ENCODE results near the gene ZMYND11. TPM values are rescaled to one million over a fixed set of nuclear protein-coding genes. Genes with fewer than 3 reads are reported as not detected.

ZMYND11 gene
- total RNA-seq, 1 experiment from 2014 or later, result 101 TPM

- ChIA-PET POLR2A (no interaction called here), CTCF (no interaction called here)
- Histone ChIP-seq H3K27me3 (replicated peaks; ENCODE audit: control insufficient read depth, insufficient read depth, low read length) (no peaks in the 10 kb centered on the region), H3K4me3 (ENCODE audit: low read depth, low read length) (no peak overlapping the region), H3K36me3 (ENCODE audit: control insufficient read depth, insufficient read depth, low read length) (no peaks in the 10 kb centered on the region), H3K4me1 (peaks cover 10% of the 10 kb centered on the region), H3K9me3 (0 out of 2 replicates have a peak, but pooled peaks cover 3% of the 10 kb centered on the region)
- DNase-seq, result no peak
- intact Hi-C loops (cut with micrococcal nuclease; ENCODE audit: unreplicated experiment), result no loop called here
- Mint-ChIP-seq H3K9me3 (ENCODE audit: unreplicated experiment) (peaks cover 7% of the 10 kb centered on the region), H3K36me3 (ENCODE audit: insufficient read depth, unreplicated experiment) (peaks cover 8% of the 10 kb centered on the region), H3K27me3 (ENCODE audit: insufficient read depth, unreplicated experiment) (no peaks in the 10 kb centered on the region), H3K4me3 (ENCODE audit: unreplicated experiment) (no peak overlapping the region), H3K27ac (ENCODE audit: unreplicated experiment) (no peak overlapping the region), H3K4me1 (ENCODE audit: low read depth, unreplicated experiment) (peaks cover 12% of the 10 kb centered on the region)
- BruUV-seq (replicated peaks), result no TSS peak
- TF ChIP-seq CTCF (IDR thresholded peaks at IDR 0.05; ENCODE audit: insufficient read depth in 1 of 2, low read depth in 1 of 2, low read length in 1 of 2, severe bottlenecking in 1 of 2, unreplicated experiment in 1 of 2), result no peak
These were observed 47.0 kb upstream of the ZMYND11 start for GRCh38 chr10:88253-88652.

GRCh38 chr10:89248-89647 lies 46.0 kb upstream of the ZMYND11 start:
- H3K9me3 ChIP-seq, result peaks cover 10% of the 10 kb centered on the region
- Mint-ChIP-seq H3K36me3 (ENCODE audit: insufficient read depth, unreplicated experiment) (peaks cover 5% of the 10 kb centered on the region), H3K27me3 (ENCODE audit: insufficient read depth, unreplicated experiment) (no peaks in the 10 kb centered on the region), H3K4me1 (ENCODE audit: low read depth, unreplicated experiment) (peaks cover 12% of the 10 kb centered on the region), H3K9me3 (ENCODE audit: unreplicated experiment) (peaks cover 11% of the 10 kb centered on the region), H3K4me3 (ENCODE audit: unreplicated experiment) (no peak overlapping the region), H3K27ac (ENCODE audit: unreplicated experiment) (no peak overlapping the region)
- no peaks in the 10 kb centered on the region for H3K27me3 ChIP-seq (replicated peaks; ENCODE audit: control insufficient read depth, insufficient read depth, low read length)
- H3K36me3 ChIP-seq (ENCODE audit: control insufficient read depth, insufficient read depth, low read length), result no peaks in the 10 kb centered on the region
- H3K4me1 ChIP-seq, result peaks cover 10% of the 10 kb centered on the region
- POLR2A ChIA-PET, result no interaction called here
- intact Hi-C loops (cut with micrococcal nuclease; ENCODE audit: unreplicated experiment), result no loop called here
- no peak for TF ChIP-seq CTCF (IDR thresholded peaks at IDR 0.05; ENCODE audit: insufficient read depth in 1 of 2, low read depth in 1 of 2, low read length in 1 of 2, severe bottlenecking in 1 of 2, unreplicated experiment in 1 of 2)
- no peak overlapping the region for H3K4me3 ChIP-seq (ENCODE audit: low read depth, low read length)
- CTCF ChIA-PET, result no interaction called here
- BruUV-seq (replicated peaks), result no TSS peak
- DNase-seq, result no peak

GRCh38 chr10:90161-90560 lies 45.1 kb upstream of the ZMYND11 start:
- H3K4me1 ChIP-seq, result peaks cover 10% of the 10 kb centered on the region
- Mint-ChIP-seq H3K27me3 (ENCODE audit: insufficient read depth, unreplicated experiment) (no peaks in the 10 kb centered on the region), H3K36me3 (ENCODE audit: insufficient read depth, unreplicated experiment) (peaks cover 5% of the 10 kb centered on the region), H3K9me3 (ENCODE audit: unreplicated experiment) (peaks cover 20% of the 10 kb centered on the region), H3K4me3 (ENCODE audit: unreplicated experiment) (no peak overlapping the region), H3K27ac (ENCODE audit: unreplicated experiment) (no peak overlapping the region), H3K4me1 (ENCODE audit: low read depth, unreplicated experiment) (peaks cover 12% of the 10 kb centered on the region)
- no peak for DNase-seq
- POLR2A ChIA-PET, result no interaction called here
- no peaks in the 10 kb centered on the region for H3K27me3 ChIP-seq (replicated peaks; ENCODE audit: control insufficient read depth, insufficient read depth, low read length)
- no TSS peak for BruUV-seq (replicated peaks)
- H3K4me3 ChIP-seq (ENCODE audit: low read depth, low read length), result no peak overlapping the region
- H3K36me3 ChIP-seq (ENCODE audit: control insufficient read depth, insufficient read depth, low read length), result no peaks in the 10 kb centered on the region
- intact Hi-C loops (cut with micrococcal nuclease; ENCODE audit: unreplicated experiment), result no loop called here
- CTCF ChIA-PET, result no interaction called here
- TF ChIP-seq CTCF (IDR thresholded peaks at IDR 0.05; ENCODE audit: insufficient read depth in 1 of 2, low read depth in 1 of 2, low read length in 1 of 2, severe bottlenecking in 1 of 2, unreplicated experiment in 1 of 2), result no peak
- peaks cover 19% of the 10 kb centered on the region for H3K9me3 ChIP-seq
